ENCODE results near the gene NEO1.

The NEO1 gene

DNA sequence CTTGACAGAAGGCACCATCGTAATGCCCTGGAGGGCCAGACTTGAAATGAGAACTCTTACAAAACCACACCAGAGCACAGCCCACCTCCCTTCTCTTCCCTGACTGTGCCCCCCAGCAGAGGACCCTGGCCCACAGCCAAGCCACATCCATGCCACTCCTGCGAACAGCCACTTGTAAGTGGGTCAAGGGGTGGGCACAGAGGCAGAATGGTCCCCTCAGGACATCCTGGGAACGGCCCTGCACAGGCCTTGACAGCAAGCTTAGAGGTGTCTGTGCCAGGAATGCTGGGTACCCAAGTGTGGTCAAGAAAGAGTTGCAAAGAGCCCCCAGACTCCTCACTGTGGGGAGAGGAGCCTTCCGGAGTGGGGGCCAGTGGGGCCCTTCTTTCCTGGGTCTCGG lies 283.2 kb downstream of the NEO1 start:
- DNase-seq = no peak

DNA sequence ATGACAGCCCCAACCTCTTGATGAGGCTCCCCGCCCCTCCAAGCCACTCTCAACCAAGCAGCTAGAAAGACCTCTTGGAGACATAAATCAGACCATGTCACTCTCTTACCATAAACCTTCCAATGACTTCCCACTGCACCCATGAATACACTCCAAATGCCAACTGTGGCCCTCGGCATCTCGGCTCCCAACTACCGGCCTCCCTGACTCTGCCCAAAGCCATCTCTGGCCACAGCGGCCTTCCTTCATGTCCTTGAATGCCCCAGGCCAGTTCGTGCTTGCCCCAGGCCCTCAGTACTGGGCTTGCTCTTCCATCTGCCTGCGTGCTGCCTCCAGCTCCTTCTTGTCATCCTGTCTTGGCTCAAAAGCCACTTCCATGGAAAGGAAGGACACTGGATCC lies 284.5 kb downstream of the NEO1 start:
- DNase-seq = no peak

DNA sequence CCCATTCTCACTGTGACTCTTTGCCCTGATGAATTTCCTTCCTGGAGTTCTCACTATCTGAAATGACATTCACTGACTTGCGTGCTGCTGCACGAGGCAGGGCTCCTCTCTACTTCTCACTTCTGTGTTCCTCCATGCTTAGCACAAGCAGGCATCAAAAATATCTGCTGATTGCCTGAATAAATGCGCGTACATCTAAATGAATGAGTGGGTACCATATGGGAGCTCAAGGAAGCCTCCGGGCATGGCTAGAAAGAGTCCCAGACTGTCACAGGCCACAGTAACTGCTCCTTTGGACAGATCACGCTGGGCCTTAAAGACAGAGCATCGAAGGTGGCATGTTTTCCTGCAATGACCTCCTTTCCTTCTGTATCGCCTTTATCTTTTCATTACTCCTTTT lies 284.9 kb downstream of the NEO1 start:
- DNase-seq = no peak

GRCh38 chr15:73338058-73338457 lies 285.8 kb downstream of the NEO1 start:
- no peak for DNase-seq

DNA sequence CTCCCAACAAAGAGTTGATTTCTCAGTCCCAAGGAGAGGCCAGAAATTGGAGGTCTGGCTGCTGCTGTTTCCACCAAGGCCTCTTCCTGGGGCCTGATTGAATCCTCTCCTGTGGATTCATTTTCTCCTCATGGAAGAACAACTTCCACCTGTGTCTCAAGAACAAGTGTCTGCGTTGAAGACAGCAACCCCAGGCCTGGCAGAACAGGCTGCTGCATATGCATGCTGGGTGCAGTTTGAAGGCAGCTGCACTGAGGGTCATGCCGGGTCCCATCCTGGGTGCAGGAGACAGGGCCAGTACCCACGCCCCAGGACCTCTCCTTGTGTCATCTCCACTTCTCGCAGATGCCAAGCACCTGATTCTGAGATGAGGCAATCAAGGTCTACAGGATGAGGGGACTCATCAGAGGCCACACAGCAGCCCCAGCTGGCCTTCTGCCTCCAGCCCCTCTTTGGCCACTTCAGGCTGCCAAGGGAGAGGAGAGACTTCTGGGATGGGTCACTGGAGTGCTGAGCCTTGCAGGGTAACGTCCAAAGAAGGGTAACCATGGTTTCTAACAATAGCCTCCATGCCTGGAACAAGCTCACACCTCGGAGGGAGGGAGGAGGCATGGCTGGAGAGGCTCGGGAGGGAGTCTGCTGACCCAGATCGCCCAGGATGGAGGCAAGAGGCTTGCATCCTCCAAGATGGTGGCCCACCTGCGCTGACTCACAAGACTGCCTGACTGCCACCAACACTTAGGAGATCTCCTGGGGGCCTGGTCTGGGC lies 286.5 kb downstream of the NEO1 start:
- DNase-seq = no peak

DNA sequence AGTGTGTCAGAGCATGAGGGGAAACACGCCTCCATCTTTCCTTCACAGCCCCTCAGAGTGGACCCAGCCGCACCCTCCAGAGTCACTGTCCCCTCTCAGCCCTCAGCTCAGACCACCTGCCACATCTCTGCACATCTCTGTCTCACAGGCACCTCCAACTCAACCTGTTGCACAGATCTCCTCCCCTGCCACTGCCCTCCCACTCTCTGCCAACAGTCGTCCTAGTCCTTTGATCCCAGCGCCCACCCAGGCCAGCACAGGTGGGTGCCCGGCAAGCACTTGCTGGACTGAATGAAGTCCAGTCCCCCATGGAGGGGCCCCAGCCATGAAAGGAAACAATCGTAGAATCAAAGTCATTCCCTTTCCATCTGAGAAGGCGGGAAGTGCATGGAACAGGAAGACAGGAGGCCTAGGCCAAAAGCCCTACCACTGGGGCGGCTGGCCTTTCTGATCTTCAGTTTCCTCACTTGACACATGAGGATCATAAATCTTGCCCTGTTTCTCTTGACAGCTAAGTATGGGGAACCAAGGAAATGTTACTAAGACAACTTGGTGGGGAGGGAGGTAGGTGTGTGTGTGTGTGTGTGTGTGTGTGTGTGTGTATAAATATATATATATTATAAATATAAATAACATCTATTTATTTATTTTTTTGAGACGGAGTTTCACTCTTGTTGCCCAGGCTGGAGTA lies 288.4 kb downstream of the NEO1 start:
- no peak for DNase-seq

DNA sequence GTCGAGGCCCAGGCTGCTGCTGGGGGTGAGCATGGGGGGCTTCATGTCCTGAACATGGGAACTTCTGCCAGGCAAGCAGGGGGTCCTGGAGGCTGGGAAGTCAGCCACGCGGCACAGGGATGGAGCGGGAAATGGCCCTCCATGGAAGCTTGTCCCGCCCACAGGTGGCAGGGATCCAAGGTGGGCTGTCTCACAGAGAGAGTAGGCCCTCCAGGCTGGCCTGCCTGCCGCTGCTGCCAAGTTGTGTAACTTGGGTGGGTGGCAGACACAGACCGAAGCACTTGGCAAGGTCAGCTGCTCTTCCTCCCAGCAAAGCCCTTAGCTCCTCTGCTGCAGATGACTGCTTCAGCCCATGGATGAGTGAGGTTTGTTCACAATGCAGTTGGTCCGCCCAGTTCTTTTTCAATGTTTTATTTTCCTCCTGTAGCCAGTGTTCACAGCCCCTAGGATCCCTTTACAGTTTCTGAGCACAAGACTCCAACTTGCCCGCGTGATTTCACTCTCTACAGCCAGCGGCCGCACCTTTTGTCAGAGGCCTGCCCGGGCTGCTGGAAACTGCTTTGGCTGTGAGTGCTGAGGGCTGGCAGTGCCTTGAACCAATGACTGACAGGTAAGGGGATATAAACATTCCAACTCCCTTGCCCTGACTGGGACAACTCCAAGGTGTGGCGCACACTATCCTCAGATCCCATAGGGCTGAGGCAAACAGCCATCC lies 289.8 kb downstream of the NEO1 start:
- no peak for DNase-seq

GRCh38 chr15:73344056-73344455 lies 291.8 kb downstream of the NEO1 start:
- DNase-seq = no peak

DNA sequence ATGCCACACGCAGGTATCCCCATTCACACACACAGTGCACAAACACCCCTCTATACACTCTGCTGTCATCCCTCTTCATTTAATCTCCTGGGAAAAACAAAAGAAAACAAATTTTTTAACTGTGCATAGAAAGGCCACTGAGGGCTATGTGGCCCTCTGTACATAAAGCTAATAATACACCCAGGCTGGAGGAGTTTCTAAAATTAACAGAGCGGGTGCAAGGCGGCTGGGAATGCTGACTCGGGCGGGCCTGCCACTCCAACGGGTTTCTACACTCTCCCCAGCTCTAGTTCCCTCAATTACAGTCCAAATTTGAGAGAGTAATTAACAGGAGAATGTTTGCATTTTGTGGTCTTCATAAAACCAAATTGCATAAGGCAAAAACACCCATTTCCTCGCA lies 293.4 kb downstream of the NEO1 start:
- DNase-seq = no peak

DNA sequence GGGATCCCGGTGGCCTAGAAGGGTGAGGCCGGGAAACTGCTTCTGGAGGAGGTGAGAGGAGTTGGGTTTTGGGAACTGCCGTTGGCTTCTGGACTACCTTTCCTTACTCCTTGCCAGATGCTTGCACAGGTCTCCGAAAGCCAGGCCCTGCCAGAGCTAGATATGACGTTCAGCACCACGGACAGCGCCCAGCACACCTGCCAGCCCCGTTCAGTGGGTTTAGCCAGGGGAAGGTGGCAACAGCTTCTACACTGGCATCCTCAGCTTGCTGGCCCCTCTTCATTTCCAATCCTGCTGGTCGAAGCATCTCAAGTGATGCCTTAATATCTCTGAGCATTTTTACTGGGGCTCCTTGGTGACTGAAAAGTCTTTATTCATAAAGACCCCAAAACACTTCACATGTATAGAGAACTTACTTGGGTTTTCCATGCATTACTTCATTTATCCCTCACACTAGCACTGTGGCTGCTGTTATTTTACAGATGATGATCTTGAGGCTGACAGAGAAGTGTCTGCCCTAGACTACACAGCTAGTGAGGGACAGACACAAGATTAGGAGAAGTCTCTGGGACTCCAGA lies 294.6 kb downstream of the NEO1 start:
- no peak for DNase-seq

DNA sequence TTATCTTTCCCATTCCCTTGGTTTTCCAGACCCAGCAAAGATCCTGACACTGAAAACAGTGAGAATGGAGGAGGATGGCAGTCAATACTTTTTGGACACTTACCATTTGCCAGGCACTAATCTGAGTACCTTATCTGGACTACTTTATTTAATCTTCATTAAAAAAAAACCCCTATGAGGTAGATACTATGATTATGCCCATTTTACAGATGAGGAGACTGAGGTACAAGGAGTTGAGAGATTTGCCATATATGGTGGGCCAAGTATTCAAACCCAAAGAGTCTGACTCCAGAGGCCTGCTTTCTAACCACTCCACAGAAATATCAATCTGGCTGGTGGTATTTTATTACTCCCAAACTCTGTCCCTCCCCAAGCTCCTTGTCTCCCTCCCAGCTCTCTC lies 296.9 kb downstream of the NEO1 start:
- DNase-seq = no peak

- no peak for DNase-seq
Observed at GRCh38 chr15:73352082-73352481, 299.8 kb downstream of the NEO1 start.

- DNase-seq = no peak
Observed at GRCh38 chr15:73353734-73354133, 301.5 kb downstream of the NEO1 start.

- DNase-seq = no peak
Observed at GRCh38 chr15:73354241-73354640, 302.0 kb downstream of the NEO1 start.

Data from AML-193 (cell line).